DMS153 treated with DMSO at 0.1 percent for 48 hours (cell line): ENCODE measurements around the gene CDK5.

ENCODE experiments used
- DNase-seq: peaks from one replicate; lab custom pipeline; 2025; ENCODE audit not compliant: unreplicated experiment; lab: John Stamatoyannopoulos, UW

Gene CDK5

DNA sequence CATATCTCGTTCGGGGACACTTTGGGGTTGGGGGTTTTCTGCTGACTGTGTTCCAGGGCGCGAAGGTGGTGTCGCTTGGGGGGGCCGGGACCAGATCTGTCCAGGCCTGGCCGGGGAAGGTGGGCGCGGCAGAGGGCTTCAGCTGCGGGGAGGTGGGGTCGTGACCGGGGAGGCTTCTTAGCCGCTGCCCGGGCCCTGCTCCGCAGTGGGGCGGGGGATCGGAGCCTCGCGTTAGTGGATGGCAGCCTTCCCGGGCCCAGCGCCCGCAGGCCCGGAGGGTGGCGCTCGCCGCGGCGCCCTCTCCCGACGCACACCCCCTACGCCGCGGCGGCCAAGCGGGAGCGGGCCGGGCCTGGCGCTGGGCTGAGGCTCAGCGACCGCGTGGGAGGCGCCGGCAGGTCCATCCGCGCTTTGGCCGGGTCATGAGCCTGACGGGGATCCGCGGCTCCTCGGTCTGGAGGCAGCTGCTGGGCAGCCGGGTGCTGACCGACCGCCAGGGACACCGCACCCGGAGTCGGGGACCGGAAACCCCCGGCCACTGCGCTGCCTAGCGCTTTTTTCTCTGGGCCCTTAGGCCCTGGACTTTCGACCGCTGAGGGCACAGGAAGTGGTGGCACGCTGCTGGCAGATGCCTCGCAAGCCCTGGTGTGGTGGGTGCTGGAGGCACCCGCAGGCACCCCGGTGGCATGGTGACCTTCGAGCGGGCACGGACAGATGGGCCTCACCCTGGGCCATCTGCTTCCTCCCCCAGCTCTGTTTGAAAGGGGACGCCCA is 29.7 kb upstream of the CDK5 start:
- no peak for DNase-seq

DNA sequence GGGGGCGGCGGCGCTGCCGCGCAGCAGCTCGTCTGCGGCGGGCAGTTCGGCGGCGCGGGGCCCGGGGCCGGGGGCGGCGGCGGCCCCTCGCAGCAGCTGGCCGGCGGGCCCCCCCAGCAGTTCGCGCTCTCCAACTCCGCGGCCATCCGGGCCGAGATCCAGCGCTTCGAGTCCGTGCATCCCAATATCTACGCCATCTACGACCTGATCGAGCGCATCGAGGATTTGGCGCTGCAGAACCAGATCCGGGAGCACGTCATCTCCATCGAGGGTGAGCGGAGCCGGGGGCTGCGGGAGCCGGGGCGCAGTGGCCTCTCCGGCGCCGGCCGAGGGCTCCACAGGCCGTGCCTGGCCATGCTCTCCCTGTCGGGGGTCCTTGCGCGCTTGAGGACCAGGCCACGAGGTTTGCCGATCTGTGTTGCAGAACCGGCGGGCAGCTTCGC is 29.1 kb upstream of the CDK5 start:
- DNase-seq = no peak

DNA sequence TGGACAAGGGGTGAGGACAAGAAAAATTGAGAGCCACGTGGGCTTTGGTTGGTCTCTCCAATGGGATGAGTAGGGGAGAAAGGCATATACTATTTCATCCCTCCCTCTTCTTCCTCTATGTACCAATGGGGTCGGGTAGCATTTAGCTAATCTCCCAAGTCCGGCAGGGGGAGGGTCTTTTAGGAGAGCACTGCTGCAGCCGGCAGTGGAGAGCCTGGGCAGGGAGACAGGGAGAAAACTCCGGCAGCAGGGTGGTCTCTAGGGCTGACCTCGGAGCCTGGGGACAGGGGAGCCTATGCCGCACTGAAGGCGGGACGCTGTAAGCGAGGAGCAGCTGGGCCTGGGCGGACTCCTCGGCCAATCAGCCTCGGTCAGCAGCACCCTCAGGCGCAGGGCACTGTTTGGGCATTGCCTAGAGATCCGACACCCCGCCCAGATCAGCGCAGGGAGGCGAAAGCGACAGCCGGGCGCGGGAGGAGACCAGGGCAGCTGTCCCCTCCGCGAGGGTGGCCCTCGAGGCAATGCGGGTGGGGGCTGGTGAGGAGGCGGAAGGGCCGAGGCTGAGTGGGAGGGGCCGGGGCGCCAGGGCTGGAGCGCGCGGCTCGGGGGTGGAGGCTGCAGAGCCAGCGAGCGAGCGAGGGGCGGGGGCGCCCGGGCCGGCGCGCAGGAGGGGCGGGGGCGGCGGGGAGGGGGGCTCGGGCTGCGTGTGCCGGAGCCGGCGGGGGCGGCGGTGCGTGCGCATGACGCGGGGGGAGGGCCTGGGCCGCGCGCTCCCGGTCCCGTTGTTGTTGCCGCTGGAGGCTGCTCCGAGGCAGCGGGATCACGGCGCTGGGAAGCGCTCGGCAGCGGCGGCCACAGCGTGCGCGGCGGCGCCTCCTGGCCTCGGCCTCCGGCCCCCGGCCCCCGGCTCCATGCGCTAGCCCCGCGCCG is 28.3 kb upstream of the CDK5 start, which contains the start of gene AGAP3:
TSS of gene AGAP3 (plus strand) at position 785 of the 930 bp plus-strand sequence. CDS start 267 bp downstream, outside the sequence.
- DNase-seq = peak; percentile 55

DNA sequence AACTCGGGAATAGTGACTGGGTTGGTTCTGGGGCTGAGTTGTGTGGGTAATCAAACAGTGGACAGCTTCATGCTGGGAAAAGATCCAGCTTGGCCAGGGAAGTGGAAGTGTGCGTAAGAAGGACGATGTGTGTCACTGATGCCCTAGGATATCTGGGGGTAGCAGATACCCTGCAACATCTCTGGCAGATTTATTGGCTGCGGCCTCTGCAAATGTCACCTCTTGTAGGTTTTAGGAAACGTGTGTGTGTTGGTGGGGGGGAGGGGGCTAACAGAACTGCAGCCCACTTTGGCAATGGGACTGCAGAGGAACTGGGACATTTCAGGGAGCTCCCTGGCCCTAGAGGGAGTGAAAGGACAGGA is 27.6 kb upstream of the CDK5 start:
- DNase-seq = no peak

DNA sequence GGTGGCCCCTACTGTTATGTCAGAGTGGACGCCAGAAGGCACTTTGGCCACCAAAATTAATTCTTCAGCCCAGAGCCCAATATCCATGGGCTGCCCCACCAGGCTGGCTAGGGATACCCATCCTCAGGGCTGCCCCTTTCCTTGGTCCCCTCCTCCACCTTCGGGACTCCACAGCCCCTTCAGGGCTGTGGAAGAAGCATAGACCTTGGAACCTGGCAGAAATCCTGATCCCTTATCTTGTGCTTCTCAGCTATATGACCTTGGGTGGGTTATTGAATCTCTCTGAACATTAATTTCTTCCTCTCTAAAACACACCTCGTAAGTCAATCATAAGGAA is 26.1 kb upstream of the CDK5 start:
- DNase-seq = no peak

DNA sequence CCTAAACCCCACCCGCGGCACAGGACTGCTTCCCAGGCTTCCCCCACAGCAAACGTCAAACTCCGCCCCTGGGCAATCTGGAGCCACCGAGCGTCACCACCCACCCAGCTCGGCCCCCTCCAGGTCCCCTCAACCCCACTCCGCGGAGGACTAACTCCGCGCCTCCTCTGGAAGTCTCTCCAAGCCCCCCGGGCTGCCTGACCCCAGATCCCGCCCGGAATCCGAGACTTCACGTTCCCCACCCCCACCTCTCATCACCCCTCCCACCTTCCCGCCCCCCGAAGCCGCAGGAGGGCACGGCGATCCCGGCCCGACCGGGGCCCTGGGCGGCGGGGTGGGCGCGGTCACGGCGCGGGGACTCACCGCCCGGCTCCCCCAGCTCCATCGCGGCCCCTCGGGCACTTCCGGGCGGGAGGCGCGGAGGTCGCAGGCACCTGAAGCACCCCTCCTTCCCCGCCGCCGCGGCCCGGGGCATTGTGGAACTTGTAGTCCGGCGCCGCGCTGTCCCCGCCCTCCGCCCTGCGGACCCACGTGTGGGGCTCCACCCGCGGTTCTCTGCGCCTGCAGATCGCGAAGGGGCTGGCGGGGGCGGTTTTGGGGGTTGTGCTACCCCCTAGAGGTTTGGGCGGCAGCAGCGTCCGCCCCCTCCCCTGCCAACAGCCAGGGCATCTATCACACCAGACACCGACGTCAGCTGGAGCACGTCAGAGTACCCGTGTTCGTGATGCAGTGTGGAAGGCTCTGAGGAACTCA is 25.6 kb upstream of the CDK5 start, which contains the start of gene TMUB1:
TSS of gene TMUB1 (minus strand) at position 423 of the 753 bp plus-strand sequence. CDS start 930 bp downstream, outside the sequence.
- DNase-seq = peak; percentile 29

DNA sequence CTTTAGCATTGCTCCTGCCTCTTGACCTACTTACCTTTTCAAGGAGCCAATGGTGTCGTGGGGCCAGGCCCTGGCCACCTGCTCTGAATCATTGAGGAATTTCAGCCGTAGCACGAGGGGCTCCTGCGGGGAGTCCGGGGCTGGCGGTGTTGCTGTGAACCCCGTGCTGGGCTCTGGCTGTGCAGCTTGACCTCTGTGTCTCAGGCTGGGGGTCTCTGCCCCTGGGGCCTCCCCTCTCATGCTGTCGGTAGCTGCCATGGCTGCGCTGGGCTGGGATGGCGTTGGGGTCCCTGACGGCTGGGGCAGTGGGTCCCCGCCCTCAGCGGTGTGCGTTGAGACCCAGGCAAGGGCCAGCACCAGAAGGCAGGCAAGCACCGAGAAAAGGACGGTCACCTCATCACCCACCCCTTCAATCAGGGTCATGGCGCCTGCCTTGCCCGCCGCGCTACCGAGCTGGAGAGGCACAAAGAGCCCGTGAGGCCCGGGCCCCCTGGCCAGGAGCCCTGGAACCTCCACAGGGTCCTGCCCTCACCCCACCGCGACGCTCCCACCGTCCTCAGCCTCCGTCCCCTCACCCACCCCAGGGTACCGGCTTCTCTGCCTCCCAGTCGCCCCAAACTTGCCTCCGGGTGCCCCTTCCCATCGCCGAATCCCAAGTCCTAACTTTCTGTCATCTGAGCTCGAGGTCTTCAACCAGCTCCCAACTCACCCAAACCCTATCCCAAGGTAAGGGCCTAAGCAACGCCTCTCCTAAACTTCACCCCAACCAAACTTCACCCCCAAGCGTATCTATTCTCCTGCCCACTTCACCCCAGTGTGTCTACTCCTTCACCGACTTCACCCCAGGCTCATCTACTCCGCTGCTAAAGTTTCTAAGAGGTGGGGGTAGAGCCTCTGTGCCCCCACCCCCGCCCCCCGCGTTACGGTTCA is 24.7 kb upstream of the CDK5 start:
- no peak for DNase-seq

DNA sequence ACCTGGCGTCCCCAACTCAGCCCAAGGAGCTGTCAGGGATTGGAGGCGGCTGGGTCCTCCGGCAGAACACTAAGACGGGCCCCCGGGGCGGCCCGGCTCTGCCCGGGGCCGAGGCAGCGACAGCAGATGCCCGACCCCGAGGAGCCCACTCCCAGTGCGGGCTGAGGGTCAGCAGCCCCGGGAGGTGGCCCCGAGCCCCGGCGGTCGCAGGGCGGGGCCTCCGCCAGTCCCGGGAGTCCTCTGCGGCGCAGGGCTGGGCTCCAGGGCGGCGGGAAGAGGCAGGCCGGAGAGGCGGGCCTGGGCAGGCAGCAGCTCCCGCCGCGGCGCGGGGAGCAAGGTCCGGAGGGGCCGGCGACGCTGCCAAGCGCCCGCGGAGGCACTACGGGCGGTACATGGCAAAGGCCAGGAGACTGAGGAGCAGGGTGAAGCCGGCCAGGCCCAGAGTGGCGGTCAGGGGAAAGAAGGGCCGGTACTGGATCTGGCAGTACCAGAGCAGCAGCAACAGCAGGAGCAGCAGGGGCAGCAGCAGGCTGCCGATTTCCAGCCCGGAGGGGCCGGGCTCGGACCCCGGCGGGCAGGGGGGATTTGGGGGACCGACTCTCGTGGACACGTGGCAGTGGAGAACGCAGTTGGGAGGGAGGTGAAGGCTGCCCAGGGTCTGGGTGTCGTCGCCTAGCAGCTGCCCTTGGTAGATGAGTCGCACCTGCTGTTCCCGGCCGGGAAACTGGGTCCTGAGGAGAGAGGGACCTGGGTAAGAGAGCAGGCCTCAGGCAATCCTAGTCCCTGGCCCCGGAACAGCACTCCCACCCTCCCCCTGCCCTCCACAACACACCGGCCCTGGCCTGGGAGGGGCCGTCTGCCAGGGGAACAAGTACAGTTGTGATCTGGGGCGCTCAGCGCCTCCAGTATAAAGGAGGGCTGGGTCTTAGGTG is 23.7 kb upstream of the CDK5 start:
- no peak for DNase-seq

DNA sequence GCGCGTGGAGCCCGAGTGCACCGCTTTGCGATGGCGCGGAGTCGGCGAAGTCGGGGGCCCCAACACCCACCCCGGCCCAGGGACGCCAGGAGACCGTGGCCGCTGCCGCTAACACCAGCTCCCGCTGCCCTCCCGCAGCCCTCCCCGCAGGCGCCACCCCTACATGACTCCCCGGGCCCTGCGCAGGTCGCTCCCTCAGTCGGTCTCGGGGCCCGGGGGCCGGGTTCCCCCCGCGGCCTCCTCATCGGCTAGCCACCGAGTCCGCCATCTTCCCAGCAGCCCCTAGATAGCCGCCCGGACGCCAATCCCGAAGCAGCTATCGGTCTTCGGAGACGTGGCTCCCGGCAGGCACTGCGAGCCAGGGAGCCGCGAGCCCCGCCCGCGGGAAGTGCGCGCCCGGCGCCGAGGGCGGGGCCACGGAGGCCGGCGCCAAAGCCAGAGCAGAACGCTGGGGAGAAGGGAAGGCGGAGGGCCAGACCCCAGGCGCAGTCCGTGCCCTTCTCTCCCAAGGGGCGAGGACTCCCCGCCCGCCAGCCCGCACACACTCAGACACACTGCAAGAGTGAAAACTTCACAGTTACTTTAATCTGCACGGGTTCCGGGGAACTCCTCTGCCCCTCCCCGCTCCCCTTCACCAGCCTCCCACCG is 22.9 kb upstream of the CDK5 start, which contains the start of gene FASTK:
TSS of gene FASTK (minus strand) at position 288 of the 648 bp plus-strand sequence. CDS start at position 245, 43 bp downstream.
- peak; percentile 76 for DNase-seq

DNA sequence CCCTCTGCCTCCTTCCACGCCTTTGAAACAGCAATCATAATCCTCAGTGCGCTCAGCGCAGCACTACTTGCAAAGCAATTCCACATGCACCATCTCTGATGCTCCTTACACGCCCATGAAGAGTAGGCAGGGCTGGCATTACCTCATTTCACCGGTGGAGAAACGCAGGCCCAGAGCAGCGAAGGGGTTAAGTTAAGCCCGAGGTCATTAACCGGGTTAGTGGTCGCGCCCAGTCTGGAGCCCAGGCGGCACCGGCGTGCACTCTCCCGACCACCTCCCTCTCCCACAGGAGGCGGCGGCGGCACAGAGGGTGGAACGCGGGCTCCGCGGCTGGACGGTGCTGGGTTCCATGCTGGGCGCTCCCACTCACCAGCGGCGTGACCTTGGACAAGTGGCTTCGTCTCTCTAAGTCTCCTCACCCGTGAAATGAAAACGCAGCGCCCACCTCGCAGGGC is 22.4 kb upstream of the CDK5 start:
- no peak for DNase-seq

DNA sequence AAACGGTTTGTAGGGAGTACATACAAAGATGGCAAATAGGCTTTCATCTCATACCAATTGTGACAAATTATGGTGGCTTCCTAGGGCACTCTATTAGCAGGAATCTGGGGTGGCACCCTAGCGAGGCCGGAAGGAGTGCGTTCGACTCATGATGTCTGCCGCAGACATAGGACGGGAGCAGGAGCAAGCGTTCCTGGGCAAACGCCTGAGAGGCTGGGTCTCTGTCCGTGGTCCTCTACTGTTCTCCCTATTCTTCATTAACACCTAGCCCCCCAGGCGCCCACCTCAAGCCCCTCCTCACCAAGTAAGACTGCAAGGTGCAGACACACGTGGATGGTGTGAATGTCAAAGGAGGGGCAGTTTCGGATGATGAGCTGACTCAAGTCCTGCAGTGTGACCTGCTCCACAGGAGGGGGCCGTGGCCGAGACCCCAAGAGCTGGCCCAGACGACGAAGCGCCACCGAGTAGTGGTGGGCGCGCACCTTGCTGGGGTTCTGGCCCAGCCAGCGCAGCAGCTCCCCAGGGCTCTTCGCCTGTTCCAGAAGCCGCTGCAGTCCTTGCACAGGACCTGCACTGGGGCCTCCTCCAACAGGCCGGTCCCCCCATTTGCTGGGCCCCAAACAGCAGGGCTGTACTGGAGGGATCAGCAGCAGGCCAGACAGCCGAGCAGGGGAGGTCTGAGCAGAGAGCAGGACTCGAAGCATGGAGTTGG is 21.7 kb upstream of the CDK5 start:
- no peak for DNase-seq

DNA sequence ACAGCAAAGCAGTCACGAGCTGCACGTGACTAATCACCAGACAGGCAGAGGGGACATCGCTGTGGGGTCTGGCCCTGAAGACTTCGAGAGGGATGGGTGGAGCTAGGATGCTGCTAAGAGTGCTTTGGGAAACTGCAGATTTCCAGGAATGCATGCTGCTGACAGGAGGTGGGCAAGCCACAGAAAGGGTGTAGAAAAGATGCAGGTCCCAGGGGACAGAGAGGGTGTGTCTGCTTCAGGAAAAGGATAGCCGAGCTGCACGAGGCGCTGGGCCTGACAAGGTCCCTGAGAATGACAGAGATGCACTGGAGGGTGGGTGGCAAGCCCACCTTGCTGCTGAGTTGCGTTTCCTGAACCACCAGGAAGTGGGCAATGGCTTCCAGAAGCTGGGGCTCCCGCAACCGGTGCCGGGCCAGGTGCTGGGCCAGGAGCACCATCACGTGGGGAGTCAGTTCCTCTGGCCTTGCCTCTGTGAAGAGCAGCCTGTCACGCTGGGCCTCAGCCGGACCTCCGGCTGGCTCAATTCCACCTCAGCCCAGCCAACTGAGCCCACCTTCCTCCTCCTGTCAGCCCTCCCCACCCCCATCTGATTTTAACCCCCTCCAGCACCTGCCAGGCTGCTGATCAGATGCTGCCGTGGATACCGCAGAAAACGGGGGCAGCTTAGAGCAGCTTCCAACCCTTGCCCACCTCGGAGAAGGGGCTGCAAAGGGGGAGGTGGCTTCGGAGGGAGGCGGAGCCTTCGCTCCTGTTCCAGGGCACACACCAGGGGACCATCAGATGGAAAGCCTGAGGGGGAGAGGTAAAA is 20.7 kb upstream of the CDK5 start:
- no peak for DNase-seq

DNA sequence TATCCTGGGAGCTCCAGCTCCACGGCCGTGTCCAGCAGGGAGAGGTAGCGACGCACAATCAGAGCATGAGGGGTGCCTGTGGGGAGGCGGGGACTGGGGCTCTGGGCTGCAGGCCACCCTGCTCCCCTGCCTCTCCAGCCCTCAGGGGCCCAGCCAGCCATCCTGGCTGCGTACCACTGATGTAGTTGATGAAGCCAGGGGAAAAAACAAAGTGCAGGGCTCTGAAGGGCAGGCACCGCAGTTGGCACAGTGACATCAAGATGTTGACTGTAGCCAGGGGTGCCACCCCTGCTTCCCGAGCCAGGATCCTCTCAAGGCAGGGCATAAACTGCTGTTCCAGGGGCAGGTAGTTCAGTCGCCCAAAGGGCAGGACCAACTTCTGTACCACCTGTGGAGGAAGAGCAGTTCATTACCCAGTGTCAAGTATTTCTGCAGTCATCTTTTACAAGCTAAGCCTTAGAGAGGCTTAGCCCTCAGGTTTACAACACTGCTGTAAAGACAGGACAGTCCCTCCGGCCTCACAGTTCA is 20.1 kb upstream of the CDK5 start:
- DNase-seq = no peak

DNA sequence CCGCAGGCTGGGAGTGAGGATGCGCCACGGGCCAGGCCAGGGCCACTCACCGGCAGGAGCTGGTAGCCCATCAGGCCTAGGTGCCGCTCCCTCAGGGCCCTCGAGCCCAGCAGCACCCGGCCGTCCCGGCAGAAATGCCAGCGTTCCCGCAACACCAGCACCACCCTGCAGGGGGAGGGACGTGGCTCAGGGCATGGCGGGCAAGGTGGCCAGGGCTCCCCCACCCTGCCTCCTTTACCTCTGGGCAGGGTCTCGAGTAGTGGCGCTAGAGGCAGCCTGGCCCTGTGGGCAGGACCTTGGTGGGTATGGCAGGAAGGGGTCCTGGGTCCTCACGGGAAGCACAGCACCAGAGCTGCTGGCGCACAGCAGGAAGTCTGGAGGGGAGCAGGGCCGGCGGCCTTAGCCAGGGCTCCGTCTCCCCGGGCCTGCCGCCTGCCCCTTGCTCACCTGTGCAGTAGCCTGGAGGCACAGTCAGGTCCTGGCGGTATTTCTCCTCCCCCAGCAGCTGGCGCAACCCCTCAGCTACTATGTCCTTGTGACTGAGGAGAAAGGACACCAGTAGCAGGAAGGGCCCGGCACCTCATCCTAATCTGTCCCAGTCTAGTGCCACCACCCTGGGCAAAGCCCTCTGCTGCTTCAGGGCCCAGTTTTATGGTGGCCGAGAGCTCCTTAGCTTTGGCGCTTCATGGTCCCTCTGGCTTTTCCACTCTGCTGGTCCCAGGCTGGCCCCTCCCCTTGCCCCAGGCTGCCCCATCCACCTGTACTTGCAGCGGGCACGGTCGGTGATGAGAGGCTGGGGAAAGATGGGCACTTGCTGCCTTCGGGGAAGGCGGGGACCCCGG is 19.4 kb upstream of the CDK5 start:
- no peak for DNase-seq

DNA sequence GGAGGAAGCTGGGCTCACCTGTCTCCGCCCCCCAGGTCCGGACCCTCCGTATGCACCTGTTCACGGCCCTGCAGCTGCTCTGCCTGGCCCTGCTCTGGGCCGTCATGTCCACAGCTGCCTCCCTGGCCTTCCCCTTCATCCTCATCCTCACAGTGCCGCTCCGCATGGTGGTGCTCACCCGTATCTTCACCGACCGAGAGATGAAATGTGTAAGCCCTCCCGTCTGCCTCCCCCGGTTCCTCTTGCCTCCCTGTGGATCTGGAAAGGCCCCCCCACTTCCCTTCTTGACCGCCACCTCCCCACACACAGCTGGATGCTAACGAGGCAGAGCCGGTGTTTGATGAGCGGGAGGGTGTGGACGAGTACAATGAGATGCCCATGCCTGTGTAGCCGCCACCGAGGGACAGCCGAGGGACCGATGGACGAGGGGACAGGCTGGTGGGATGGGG is 18.3 kb upstream of the CDK5 start:
- DNase-seq = no peak

DNA sequence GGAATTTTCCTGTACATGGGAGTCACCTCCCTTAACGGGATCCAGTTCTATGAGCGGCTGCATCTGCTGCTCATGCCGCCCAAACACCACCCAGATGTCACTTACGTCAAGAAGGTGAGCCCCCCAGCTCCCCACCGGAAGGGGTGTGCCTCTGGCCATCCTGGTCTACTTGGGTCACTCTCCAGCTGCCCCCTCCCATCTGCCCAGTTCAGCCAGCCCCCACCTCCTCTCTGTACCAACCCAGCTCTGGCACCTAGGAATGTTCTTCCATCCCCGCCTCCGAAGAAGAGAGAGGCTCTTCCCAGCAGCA is 17.9 kb upstream of the CDK5 start:
- no peak for DNase-seq
